ENCODE results near the gene TTLL5. TPM values are rescaled to one million over a fixed set of nuclear protein-coding genes. Genes with fewer than 3 reads are reported as not detected.

The TTLL5 gene
- total and polyA plus RNA-seq, 10 of the 15 experiments (the other 5 are each of a cell fraction or from before 2014, with no cell fraction given) = 3.2 to 25.9 (median 13.8) TPM

GRCh38 chr14:75673345-75674035, 12.4 kb downstream of the TTLL5 start (continued):
- TF ChIP-seq PKNOX1 (IDR thresholded peaks at IDR 0.05) (no peak), EP300 (IDR thresholded peaks at IDR 0.05; ENCODE audit: borderline replicate concordance in 1 of 2, control insufficient read depth in 1 of 2, low read depth in 2 of 2, low read length in 2 of 2) (peak in 1 of 2 experiments; percentile 32; a peak in 1 of 4 replicates), ZBTB11 (CRISPR knock-in tag; IDR thresholded peaks at IDR 0.05) (no peak), DPF2 (IDR thresholded peaks at IDR 0.05) (peak; percentile 97), E2F4 (IDR thresholded peaks at IDR 0.05; ENCODE audit: low read depth, low read length) (no peak), SKIL (IDR thresholded peaks at IDR 0.05; ENCODE audit: low read depth, poor library complexity, severe bottlenecking) (peak; percentile 56), GATAD2B (conservative IDR thresholded peaks at IDR 0.05; ENCODE audit: low read depth) (no peak), ZNF687 (IDR thresholded peaks at IDR 0.05) (no peak), TAF1 (IDR thresholded peaks at IDR 0.05; ENCODE audit: borderline replicate concordance, low read depth, low read length) (no peak), RAD21 (IDR thresholded peaks at IDR 0.05; ENCODE audit: insufficient read depth, low read depth, low read length) (no peak), SPI1 (IDR thresholded peaks at IDR 0.05; ENCODE audit: borderline replicate concordance, insufficient read depth, low read depth, low read length) (peak; percentile 26; the same call in 1 of the 2 replicates), IKZF1 (conservative IDR thresholded peaks at IDR 0.05) (no peak), SIN3A (IDR thresholded peaks at IDR 0.05; ENCODE audit: low read depth, low read length) (no peak), TCF12 (IDR thresholded peaks at IDR 0.05; ENCODE audit: low read depth, low read length) (no peak), YBX1 (IDR thresholded peaks at IDR 0.05) (no peak), ETV6 (conservative IDR thresholded peaks at IDR 0.05 in 1 of 2, IDR thresholded peaks at IDR 0.05 in 1 of 2; ENCODE audit: borderline replicate concordance in 1 of 2, low read depth in 1 of 2) (0 out of 4 replicates have a peak, but pooled peaks of 1 of the 2 experiments have one; percentile 30)
